ENCODE measurements around the gene BABAM2. TPM values are rescaled to one million over a fixed set of nuclear protein-coding genes. Genes with fewer than 3 reads are reported as not detected.

The BABAM2 gene
- total RNA-seq, 4 donors from 2014 or later: 23.7 to 41.1 (median 27.9) TPM

DNA sequence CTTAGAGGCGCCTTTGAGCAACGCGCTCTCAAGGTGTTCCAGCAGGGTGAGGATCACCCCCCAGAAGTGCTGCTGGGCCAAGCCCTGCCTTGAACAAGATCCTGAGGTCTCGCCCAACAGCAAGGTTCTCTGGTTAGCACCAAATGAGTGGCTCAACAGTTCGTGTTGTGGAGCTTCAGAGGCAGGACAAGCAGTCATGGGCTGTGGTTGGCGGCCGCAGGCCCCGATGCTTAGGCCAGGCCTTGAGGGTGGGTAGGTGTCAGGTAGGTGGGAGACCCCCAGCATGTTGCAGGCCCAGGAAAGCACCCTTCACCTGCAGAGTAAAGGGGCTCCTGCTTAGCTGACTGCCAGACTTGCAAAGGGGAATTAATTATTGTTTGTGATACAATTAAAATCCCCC is 431.9 kb downstream of the BABAM2 start:
- no peaks in the 10 kb centered on the region for H3K27me3 ChIP-seq
- peaks cover 41% of the 10 kb centered on the region for H3K4me1 ChIP-seq
- TF ChIP-seq POLR2AphosphoS5 (IDR thresholded peaks at IDR 0.05) (no peak), POLR2A (IDR thresholded peaks at IDR 0.05) (no peak), CTCF (IDR thresholded peaks at IDR 0.05) (no peak), EP300 (IDR thresholded peaks at IDR 0.05) (no peak)
- DNase-seq (ENCODE audit: low spot score in 2 of 2): no peak
- no peak overlapping the region for H3K4me3 ChIP-seq
- WGBS: 88% methylated on average over 5 of the region's 8 CpGs
- H3K36me3 ChIP-seq: no peaks in the 10 kb centered on the region
- no peaks in the 10 kb centered on the region for H3K9me3 ChIP-seq
- no peak overlapping the region for H3K27ac ChIP-seq

DNA sequence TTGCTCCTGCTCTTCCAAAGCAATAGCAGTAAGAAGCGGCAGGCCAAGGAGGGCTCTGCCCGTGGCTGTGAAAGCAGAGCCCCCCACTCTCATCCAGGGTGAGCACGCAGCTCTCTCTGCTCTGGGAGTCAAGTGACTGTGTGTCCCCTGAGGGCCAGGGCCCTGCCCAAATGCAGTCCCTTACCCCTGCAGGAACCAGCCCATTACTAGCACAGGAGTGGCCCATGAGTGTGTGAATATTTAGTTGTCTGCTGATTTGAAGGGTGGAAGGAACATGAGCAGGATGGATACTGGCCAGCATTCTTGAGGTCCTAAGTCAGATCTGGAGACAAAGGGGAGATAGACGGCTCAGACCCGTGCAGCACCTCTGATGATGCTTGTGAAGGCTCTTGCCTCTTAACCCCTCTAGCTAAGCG is 432.5 kb downstream of the BABAM2 start:
- Histone ChIP-seq H3K27me3 (no peaks in the 10 kb centered on the region), H3K9me3 (no peaks in the 10 kb centered on the region), H3K36me3 (no peaks in the 10 kb centered on the region), H3K4me3 (no peak overlapping the region), H3K4me1 (peaks cover 41% of the 10 kb centered on the region), H3K27ac (no peak overlapping the region)
- no peak for TF ChIP-seq POLR2AphosphoS5 (IDR thresholded peaks at IDR 0.05)
- TF ChIP-seq EP300 (IDR thresholded peaks at IDR 0.05): no peak
- no peak for TF ChIP-seq POLR2A (IDR thresholded peaks at IDR 0.05)
- TF ChIP-seq CTCF (IDR thresholded peaks at IDR 0.05): no peak
- 91% methylated on average over 6 of the region's 6 CpGs for WGBS
- no peak for DNase-seq (ENCODE audit: low spot score in 2 of 2)

DNA sequence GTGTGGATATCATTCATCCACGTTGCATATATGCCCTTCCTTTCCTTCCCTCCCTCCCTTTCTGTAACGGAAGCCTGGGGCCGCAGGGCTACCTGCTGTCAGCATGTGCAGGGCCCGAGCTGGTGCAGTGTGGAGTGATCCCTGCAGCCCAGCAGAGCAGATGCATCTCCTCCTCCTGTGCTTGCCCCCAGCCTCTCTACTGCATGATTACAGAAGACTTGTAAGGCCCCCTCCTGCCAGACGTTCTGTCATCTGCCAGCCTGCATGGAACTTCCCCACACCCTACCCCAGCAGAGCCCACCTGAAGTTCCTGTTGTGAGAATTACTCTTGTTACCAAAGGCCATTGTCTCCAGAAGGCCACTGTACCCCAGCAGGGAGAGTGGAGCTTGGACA is 434.6 kb downstream of the BABAM2 start:
- no peak for DNase-seq (ENCODE audit: low spot score in 2 of 2)
- Histone ChIP-seq H3K4me1 (peaks cover 36% of the 10 kb centered on the region), H3K27ac (no peak overlapping the region), H3K36me3 (no peaks in the 10 kb centered on the region), H3K9me3 (no peaks in the 10 kb centered on the region), H3K27me3 (no peaks in the 10 kb centered on the region), H3K4me3 (no peak overlapping the region)
- TF ChIP-seq POLR2AphosphoS5 (IDR thresholded peaks at IDR 0.05): no peak
- no peak for TF ChIP-seq EP300 (IDR thresholded peaks at IDR 0.05)
- TF ChIP-seq POLR2A (IDR thresholded peaks at IDR 0.05): no peak
- TF ChIP-seq CTCF (IDR thresholded peaks at IDR 0.05): no peak
- 94% methylated on average over 5 of the region's 5 CpGs for WGBS

GRCh38 chr2:28325567-28326468 is 435.3 kb downstream of the BABAM2 start:
- peak overlapping the region; percentile 13 for H3K27ac ChIP-seq
- no peaks in the 10 kb centered on the region for H3K9me3 ChIP-seq
- no peak for TF ChIP-seq CTCF (IDR thresholded peaks at IDR 0.05)
- no peak for TF ChIP-seq EP300 (IDR thresholded peaks at IDR 0.05)
- no peak for TF ChIP-seq POLR2A (IDR thresholded peaks at IDR 0.05)
- no peak for TF ChIP-seq POLR2AphosphoS5 (IDR thresholded peaks at IDR 0.05)
- no peaks in the 10 kb centered on the region for H3K36me3 ChIP-seq
- H3K4me1 ChIP-seq: peaks cover 36% of the 10 kb centered on the region
- WGBS: 77% methylated on average over 10 of the region's 10 CpGs
- no peaks in the 10 kb centered on the region for H3K27me3 ChIP-seq
- no peak overlapping the region for H3K4me3 ChIP-seq
- no peak for DNase-seq (ENCODE audit: low spot score in 2 of 2)

GRCh38 chr2:28326469-28326805 is 435.9 kb downstream of the BABAM2 start:
- Histone ChIP-seq H3K27me3 (no peaks in the 10 kb centered on the region), H3K9me3 (no peaks in the 10 kb centered on the region), H3K4me1 (peaks cover 36% of the 10 kb centered on the region), H3K27ac (peak overlapping the region; percentile 13), H3K36me3 (no peaks in the 10 kb centered on the region), H3K4me3 (no peak overlapping the region)
- no peak for TF ChIP-seq POLR2AphosphoS5 (IDR thresholded peaks at IDR 0.05)
- no peak for TF ChIP-seq POLR2A (IDR thresholded peaks at IDR 0.05)
- no peak for TF ChIP-seq CTCF (IDR thresholded peaks at IDR 0.05)
- TF ChIP-seq EP300 (IDR thresholded peaks at IDR 0.05): no peak
- 100% methylated on average over 2 of the region's 4 CpGs for WGBS
- no peak for DNase-seq (ENCODE audit: low spot score in 2 of 2)
